CD14-positive monocyte (primary cell): ENCODE measurements around the gene KCNV2. TPM values are rescaled to one million over a fixed set of nuclear protein-coding genes. Genes with fewer than 3 reads are reported as not detected.

ENCODE experiments used
- DNase-seq, 3 donors: peaks; one replicate each; pipeline ENCODE4 v3.0.0-alpha.2; 2011 to 2022
- H2AFZ ChIP-seq: 2 replicates; pipeline ENCODE4 v1.6.0; 2012; ENCODE audit warnings: mild to moderate bottlenecking, low read depth, low read length, inconsistent platforms; ENCODE audit not compliant: insufficient read depth, poor library complexity, severe bottlenecking
- H3K27ac ChIP-seq, 2 donors: 1 replicate in 1 of 2; 2 replicates in 1 of 2; pipeline ENCODE4 v1.5.1; 2012 to 2013; ENCODE audit warnings: low read length in 2 of 2, control low read depth in 1 of 2, inconsistent platforms in 1 of 2, low read depth in 1 of 2, mild to moderate bottlenecking in 1 of 2
- H3K27me3 ChIP-seq, 2 donors: one replicate each; pipeline versions ENCODE4 v1.6.0 to v1.6.1; 2011 to 2013; ENCODE audit warnings: low read length in 2 of 2; ENCODE audit not compliant: control insufficient read depth in 2 of 2, insufficient read depth in 2 of 2
- H3K36me3 ChIP-seq, 2 donors: replicated peaks in 1 of 2; 1 replicate in 1 of 2; 2 replicates in 1 of 2; pipeline versions ENCODE4 v1.5.1 to v1.6.1; 2012 to 2013; ENCODE audit warnings: low read length in 2 of 2, control low read depth in 1 of 2, inconsistent platforms in 1 of 2, mild to moderate bottlenecking in 1 of 2; ENCODE audit not compliant: insufficient read depth in 2 of 2, control insufficient read depth in 1 of 2
- H3K4me1 ChIP-seq, 2 donors: 1 replicate in 1 of 2; 2 replicates in 1 of 2; pipeline versions ENCODE4 v1.5.1 to v1.6.1; 2012 to 2013; ENCODE audit warnings: low read length in 2 of 2, control low read depth in 1 of 2, inconsistent platforms in 1 of 2, mild to moderate bottlenecking in 1 of 2, moderate library complexity in 1 of 2; ENCODE audit not compliant: insufficient read depth in 2 of 2, control insufficient read depth in 1 of 2
- H3K4me2 ChIP-seq: replicated peaks from 2 replicates; pipeline ENCODE3; 2012; ENCODE audit warnings: low read length, moderate library complexity, mild to moderate bottlenecking; ENCODE audit not compliant: poor library complexity, severe bottlenecking; ENCODE audit errors: extremely low read depth
- H3K4me3 ChIP-seq, 3 experiments: fragments of 200-600 bp in 1 of 3; sonication (generic) in 1 of 3; replicated peaks in 1 of 3; 1 replicate in 2 of 3; 2 replicates in 1 of 3; pipeline ENCODE4 v1.5.1; 2011 to 2013; ENCODE audit warnings: low read length in 3 of 3, mild to moderate bottlenecking in 3 of 3, control low read depth in 2 of 3, low read depth in 2 of 3, inconsistent platforms in 1 of 3, moderate library complexity in 1 of 3
- H3K79me2 ChIP-seq: 2 replicates; pipeline ENCODE4 v1.6.0; 2012; ENCODE audit warnings: mild to moderate bottlenecking, control low read depth, inconsistent platforms, low read length, moderate library complexity; ENCODE audit not compliant: insufficient read depth
- H3K9ac ChIP-seq: 2 replicates; pipeline ENCODE4 v1.6.0; 2017; ENCODE audit warnings: low read length, mild to moderate bottlenecking; ENCODE audit not compliant: insufficient read depth, poor library complexity, severe bottlenecking
- H3K9me3 ChIP-seq, 2 donors: replicated peaks in 1 of 2; 1 replicate in 1 of 2; 2 replicates in 1 of 2; pipeline versions ENCODE4 v1.5.1 to v1.6.1; 2012 to 2013; ENCODE audit warnings: low read length in 2 of 2, control low read depth in 1 of 2; ENCODE audit not compliant: control insufficient read depth in 1 of 2, insufficient read depth in 1 of 2
- H4K20me1 ChIP-seq: 2 replicates; pipeline ENCODE4 v1.6.0; 2012; ENCODE audit warnings: mild to moderate bottlenecking, low read length, control low read depth, moderate library complexity; ENCODE audit not compliant: insufficient read depth
- H3K27ac Mint-ChIP-seq, 7 donors: one replicate each; pipeline ENCODE4 v1.8.0; 2020; ENCODE audit warnings: mild to moderate bottlenecking in 7 of 7, mixed read lengths in 7 of 7, moderate library complexity in 6 of 7, inconsistent platforms in 2 of 7
- H3K27me3 Mint-ChIP-seq, 3 donors: one replicate each; pipeline ENCODE4 v1.8.0; 2021 to 2022; ENCODE audit warnings: low read depth in 3 of 3, mild to moderate bottlenecking in 3 of 3, mixed read lengths in 3 of 3, moderate library complexity in 3 of 3, inconsistent platforms in 1 of 3
- H3K36me3 Mint-ChIP-seq, 2 donors: one replicate each; pipeline ENCODE4 v1.8.0; 2020; ENCODE audit warnings: mixed read lengths in 2 of 2, inconsistent platforms in 1 of 2, mild to moderate bottlenecking in 1 of 2
- H3K4me1 Mint-ChIP-seq: one replicate; pipeline ENCODE4 v1.8.0; 2020; ENCODE audit warnings: mild to moderate bottlenecking, mixed read lengths
- H3K4me3 Mint-ChIP-seq, 2 donors: one replicate each; pipeline ENCODE4 v1.8.0; 2020; ENCODE audit warnings: mild to moderate bottlenecking in 2 of 2, mixed read lengths in 2 of 2, moderate library complexity in 1 of 2
- H3K9me3 Mint-ChIP-seq, 7 donors: one replicate each; pipeline ENCODE4 v1.8.0; 2020 to 2022; ENCODE audit warnings: mixed read lengths in 7 of 7, mild to moderate bottlenecking in 6 of 7, moderate library complexity in 6 of 7, inconsistent platforms in 2 of 7
- CTCF ChIP-seq: fragments of 200-600 bp; IDR thresholded peaks from one replicate; pipeline ENCODE4 v1.8.0; 2022; ENCODE audit warnings: antibody characterized with exemption, mild to moderate bottlenecking
- WGBS: methylation state at CpG from one replicate; pipeline ENCODE4 v1.1.5; 2013; ENCODE audit warnings: missing lambda C conversion rate; ENCODE audit not compliant: insufficient coverage; 5-methylcytosine and 5-hydroxymethylcytosine counted together
- intact Hi-C, 2 donors: fragments of 100-400 bp; cut with micrococcal nuclease; formaldehyde crosslinking; loops; one replicate each; pipeline versions ENCODE4 v1.15.0 to v1.15.1; 2023
- polyA plus RNA-seq, 3 donors: library from polyadenylated mRNA; depleted of rRNA in 1 of 3; unstranded in 2 of 3; stranded (reverse) in 1 of 3; fragments of 300-500 nt in 2 of 3; fragments of >200 nt in 1 of 3; fragmentation: Illumina TruSeq in 2 of 3; gene quantifications; 1 replicate in 2 of 3; 2 replicates in 1 of 3; pipeline ENCODE4 v1.2.3, GENCODE V29; 2012 to 2021

The KCNV2 gene
- polyA plus RNA-seq, 3 donors, result not detected

DNA sequence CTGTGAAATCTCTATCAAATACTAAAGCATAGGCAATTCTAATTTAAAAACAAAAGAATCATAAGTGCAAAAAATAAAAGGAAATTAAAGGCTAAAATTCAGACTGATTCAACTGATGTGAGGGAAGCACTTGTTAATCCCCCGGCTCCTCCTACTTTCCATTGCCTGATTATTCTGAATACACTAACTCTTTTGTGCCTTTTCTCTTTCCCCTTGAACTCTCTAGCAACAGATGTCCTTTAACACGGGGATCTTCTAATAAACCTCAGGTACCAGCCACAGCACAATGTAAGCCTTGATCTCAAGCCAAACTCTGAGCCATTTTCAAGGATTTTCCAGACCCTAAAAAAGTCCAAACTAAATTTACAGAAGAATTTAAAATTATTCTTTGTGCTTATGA lies 61.5 kb downstream of the KCNV2 start:
- peaks cover 13 to 30% of the 10 kb centered on the region in 2 donors for H3K9me3 ChIP-seq
- H3K36me3 Mint-ChIP-seq, result peaks cover 61 to 71% of the 10 kb centered on the region in 2 donors
- H3K4me1 Mint-ChIP-seq, result peaks cover 6% of the 10 kb centered on the region

More for the DNA sequence above, 61.5 kb downstream of the KCNV2 start:
- H3K27ac Mint-ChIP-seq, result no peak overlapping the region
- Histone ChIP-seq H3K36me3 (peaks cover 11 to 69% of the 10 kb centered on the region in 2 donors), H3K4me1 (no peaks in the 10 kb centered on the region), H3K79me2 (no peaks in the 10 kb centered on the region), H3K4me3 (no peak overlapping the region), H4K20me1 (no peaks in the 10 kb centered on the region), H3K4me2 (no peak overlapping the region), H2AFZ (no peak overlapping the region), H3K27me3 (no peaks in the 10 kb centered on the region), H3K9ac (no peak overlapping the region), H3K27ac (no peak overlapping the region)
- H3K9me3 Mint-ChIP-seq, result peaks cover 21 to 34% (median 31%) of the 10 kb centered on the region in 7 donors
- WGBS, result 100% methylated on average over 2 of the region's 2 CpGs
- H3K4me3 Mint-ChIP-seq, result no peak overlapping the region
- peaks cover 0 to 1% (median 0%) of the 10 kb centered on the region in 3 donors for H3K27me3 Mint-ChIP-seq
- TF ChIP-seq CTCF, result no peak
- no peak for DNase-seq
- intact Hi-C loops, result no loop called here

Other genes with a start within 250 kb of the KCNV2 start
- gene VLDLR, start 95.7 kb upstream of the KCNV2 start, polyA plus RNA-seq, result under 1 TPM in 2 of 3 donors, not detected in 1; 0.05 to 0.07 TPM
- gene PUM3, start 126.6 kb downstream of the KCNV2 start, polyA plus RNA-seq, result 1 to 10 TPM; 5.9 to 8.1 (median 6.6) TPM